Endometrium (tissue), 2 donors: ENCODE results near the gene LGALSL.

Experiments
- FAIRE-seq: peaks from 2 replicates; lab custom pipeline; 2012; peaks lifted over from hg19 to GRCh38; lab: Jason Lieb, UNC
- donor health status: control.
- donor health status: control.

Gene LGALSL

DNA sequence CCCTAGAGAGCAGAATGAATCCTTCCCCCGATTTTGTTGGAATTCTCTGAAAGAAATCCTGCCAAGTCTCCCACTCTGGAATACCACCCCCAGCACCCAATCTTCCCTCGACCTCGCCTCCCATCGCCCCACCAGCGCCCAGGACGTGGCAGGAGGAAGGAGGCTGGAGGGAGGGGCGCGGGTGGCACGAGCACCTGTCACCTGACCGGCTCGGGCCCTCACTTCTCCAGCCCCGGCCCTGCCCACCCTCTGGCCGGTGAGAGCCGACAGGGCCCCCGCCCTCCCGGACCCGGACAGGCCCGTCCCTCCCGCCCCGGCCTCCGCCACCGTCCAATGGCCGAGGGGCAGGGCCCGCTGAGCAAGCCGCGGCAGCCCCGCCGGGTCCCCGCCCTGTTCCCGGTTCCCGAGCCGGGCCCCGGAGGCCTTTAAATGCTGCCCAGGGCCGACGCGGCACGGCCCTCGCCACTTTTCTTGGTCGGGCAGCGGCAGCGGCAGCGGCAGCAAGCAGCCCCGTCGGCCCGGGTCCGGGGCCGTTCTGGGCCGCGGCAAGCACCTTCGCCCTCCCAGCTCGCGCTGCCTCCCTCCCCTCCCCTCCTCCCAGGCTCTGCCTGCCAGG lies at the start of gene LGALSL:
Gene LGALSL (plus strand): TSS at position 393 of the 616 bp plus-strand sequence. CDS start 384 bp downstream, outside the sequence.
- no peak for FAIRE-seq

GRCh38 chr2:64404743-64405142 lies 49.2 kb upstream of the LGALSL start:
- FAIRE-seq = no peak

- no peak for FAIRE-seq
Observed at GRCh38 chr2:64405581-64406406, 48.2 kb upstream of the LGALSL start.

GRCh38 chr2:64406407-64406774 lies 47.6 kb upstream of the LGALSL start:
- FAIRE-seq = no peak

- FAIRE-seq = no peak
Observed at GRCh38 chr2:64408031-64408430, 45.9 kb upstream of the LGALSL start.

GRCh38 chr2:64410671-64411070 lies 43.3 kb upstream of the LGALSL start:
- FAIRE-seq = no peak

DNA sequence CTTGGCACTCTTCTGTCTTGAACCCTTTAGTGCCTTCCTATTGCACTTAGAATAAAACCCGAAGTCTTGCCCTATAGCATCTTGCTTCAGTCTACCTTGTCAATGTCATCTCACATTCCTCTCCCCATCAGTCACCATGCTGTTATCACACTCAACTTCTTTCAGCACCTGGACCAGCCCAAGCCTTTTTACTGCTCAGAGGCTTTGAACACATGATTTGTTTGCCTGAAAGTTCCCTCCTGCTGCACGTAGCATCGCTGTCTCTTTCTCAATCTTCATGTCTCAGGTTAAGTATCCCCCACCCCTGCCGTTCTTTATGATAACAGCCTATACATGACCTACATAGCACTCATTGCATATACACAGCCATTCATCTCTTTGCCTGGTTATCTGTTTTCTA lies 41.3 kb upstream of the LGALSL start:
- no peak for FAIRE-seq

- FAIRE-seq = no peak
Observed at GRCh38 chr2:64414736-64415435, 39.1 kb upstream of the LGALSL start.

- no peak for FAIRE-seq
Observed at GRCh38 chr2:64417624-64418023, 36.3 kb upstream of the LGALSL start.

DNA sequence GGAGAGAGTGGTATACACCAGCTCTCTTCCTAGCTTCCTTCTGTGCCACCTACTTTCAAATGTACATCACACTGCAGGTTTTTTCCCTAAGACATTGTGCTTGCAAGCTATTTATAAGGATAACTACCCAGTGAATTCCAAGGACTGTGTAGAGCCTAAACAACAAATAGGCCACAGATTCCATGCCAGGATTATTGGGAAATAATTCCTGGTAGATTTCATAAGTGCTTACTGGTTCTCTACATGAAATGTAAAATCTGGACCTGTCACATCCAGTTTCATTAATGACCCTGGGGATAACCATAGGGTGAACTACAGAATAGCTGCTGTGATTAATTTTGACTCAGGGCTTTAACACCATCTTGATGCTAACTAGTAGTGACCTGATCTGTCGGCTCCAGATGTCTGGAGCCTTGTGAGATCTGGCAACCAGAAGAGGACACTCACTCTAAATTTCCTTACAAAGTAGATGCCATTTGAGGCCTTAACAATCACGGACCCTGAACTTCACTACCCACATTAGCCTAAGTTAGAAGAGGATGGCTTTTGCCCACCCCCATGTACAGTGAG lies 34.3 kb upstream of the LGALSL start:
- no peak for FAIRE-seq

GRCh38 chr2:64420677-64421076 lies 33.3 kb upstream of the LGALSL start:
- FAIRE-seq = no peak

GRCh38 chr2:64421201-64421600 lies 32.8 kb upstream of the LGALSL start:
- no peak for FAIRE-seq

GRCh38 chr2:64422466-64422865 lies 31.5 kb upstream of the LGALSL start:
- no peak for FAIRE-seq

- no peak for FAIRE-seq
Observed at GRCh38 chr2:64423303-64423702, 30.7 kb upstream of the LGALSL start.

GRCh38 chr2:64424416-64424987 lies 29.5 kb upstream of the LGALSL start:
- no peak for FAIRE-seq

DNA sequence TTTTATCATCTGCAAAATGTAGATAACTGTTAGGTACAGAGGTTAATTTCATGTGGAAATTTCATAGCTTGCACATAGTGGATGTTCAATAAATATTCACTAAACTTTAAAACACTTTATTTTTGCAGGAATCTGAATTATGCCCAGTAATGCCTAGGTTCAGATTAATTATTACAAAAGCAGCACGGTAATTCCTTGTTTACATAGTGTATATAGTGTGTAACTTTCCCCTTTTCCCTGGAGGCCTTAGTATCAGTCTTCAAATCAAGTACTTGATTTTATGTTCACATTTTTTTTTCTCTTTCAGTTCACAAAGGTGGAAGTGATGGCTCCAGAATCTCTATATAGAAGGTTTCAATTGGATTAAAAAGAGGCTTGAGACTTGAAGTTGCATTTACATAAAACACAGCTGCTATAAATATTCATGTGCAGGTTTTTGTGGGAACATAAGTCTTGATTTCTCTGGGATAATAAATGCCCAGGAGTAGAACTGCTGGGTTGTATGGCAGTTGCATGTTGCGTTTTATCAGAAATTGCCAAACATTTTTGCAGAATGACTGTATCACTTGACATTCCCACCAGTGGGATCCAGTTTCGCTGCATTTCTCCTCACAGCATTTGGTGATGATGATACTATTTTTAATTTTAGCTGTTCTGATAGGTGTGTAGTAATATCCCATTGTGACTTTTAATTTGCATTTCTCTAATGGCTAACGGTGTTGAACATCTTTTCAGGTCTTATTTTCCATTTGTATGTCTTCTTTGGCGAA lies 27.6 kb upstream of the LGALSL start:
- no peak for FAIRE-seq

DNA sequence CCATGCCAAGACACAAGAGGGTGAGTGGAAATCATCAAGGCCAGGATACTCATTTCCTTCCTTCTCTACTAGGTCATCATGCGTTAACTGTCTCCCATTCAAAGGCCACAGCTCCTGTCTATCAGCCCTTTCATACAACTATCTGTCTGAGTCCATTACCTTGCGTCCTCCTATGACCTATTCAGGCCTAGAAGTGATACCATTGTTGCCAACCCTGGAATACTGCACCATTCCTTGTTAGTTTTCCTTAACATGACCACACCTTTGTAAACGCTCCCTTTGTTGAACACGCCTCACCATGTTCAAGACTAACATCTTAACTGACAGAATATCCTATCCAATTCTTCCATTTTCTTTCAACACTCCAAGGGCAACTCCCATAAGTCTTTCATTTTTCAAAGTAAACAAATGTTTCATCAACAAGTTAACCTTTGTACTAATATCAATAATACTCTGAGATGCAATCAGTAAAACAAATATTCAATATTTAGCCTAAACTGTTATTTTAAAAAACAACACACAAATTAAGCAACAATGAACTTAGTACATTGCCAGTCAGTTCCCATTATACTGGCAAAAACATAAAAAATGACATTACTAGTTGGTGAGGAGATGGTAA lies 19.8 kb upstream of the LGALSL start:
- FAIRE-seq = no peak

- FAIRE-seq = no peak
Observed at GRCh38 chr2:64437883-64438282, 16.1 kb upstream of the LGALSL start.

DNA sequence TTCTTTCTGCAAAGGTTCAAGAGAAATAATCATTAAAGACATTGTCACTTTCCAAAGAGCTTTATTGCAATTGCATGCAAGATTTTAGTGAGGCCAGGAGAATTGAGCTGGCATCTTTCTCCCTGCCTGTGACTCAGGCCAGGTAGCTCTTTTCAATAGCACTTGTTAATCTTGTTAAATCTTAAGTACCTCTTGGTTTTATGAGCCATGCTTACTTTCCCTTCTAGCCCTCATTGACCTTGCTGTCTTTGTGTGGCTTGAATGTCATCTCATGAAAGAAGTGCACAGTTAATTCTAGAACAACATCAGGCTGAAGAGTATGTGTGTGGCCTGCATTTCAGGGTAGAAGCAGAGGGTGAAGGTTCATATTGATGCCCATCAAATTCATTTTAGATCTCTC lies 14.8 kb upstream of the LGALSL start:
- FAIRE-seq = no peak

DNA sequence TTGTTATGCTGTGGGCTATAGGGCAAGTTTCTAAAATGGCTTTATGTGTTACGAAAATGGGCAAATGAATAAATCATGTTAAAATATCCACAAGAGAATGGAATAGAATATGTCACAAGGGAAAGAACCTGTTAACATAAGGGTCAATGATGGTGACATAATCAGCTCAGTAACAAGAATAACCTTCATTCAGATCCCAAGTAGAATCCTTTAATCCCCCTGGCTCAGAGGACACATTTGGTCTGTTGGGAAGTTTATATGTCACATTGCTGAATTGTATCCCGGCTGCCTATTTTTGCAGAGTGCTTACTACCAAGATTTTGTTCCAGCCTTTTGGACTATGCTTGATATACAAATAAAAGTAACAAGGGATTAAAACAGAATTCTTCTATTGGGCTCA lies 13.1 kb upstream of the LGALSL start:
- FAIRE-seq = no peak

DNA sequence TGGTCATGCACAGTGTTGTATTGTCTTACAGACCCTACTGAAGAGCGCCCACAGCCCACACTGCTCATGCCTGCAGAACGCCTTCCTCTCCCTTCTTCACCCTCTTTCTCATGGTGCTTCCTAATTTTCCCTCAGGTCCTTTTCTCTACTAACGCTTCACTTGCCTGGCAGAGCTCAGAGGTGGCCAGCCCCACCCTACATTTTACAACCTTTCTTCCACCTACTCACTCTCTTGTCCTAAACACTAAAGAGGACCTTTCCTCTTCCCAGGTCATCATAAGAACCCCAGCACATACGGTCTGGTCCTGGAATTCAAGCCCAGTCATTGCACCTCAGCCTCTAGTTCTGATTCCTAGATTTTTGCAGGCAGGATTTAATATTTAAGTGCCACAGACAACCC lies 11.7 kb upstream of the LGALSL start:
- no peak for FAIRE-seq
